Osteocyte (in vitro differentiated cells): ENCODE measurements around the gene ACKR2. TPM values are rescaled to one million over a fixed set of nuclear protein-coding genes. Genes with fewer than 3 reads are reported as not detected.

Experiments
- DNase-seq: peaks from one replicate; pipeline ENCODE4 v3.0.0; 2021; ENCODE audit warnings: mixed read lengths; ENCODE audit not compliant: unreplicated experiment; ENCODE audit errors: extremely low spot score
- H3K27ac Mint-ChIP-seq: one replicate; pipeline ENCODE4 v1.8.0; 2021; ENCODE audit warnings: mild to moderate bottlenecking, mixed read lengths; ENCODE audit not compliant: unreplicated experiment
- H3K27me3 Mint-ChIP-seq: one replicate; pipeline ENCODE4 v1.8.0; 2021; ENCODE audit warnings: mixed read lengths; ENCODE audit not compliant: unreplicated experiment
- H3K36me3 Mint-ChIP-seq: one replicate; pipeline ENCODE4 v1.8.0; 2021; ENCODE audit warnings: mixed read lengths; ENCODE audit not compliant: unreplicated experiment
- H3K4me1 Mint-ChIP-seq: one replicate; pipeline ENCODE4 v1.8.0; 2021; ENCODE audit warnings: mixed read lengths; ENCODE audit not compliant: unreplicated experiment
- H3K4me3 Mint-ChIP-seq: one replicate; pipeline ENCODE4 v1.8.0; 2021; ENCODE audit warnings: mild to moderate bottlenecking, moderate library complexity, mixed read lengths; ENCODE audit not compliant: unreplicated experiment
- H3K9me3 Mint-ChIP-seq: one replicate; pipeline ENCODE4 v1.8.0; 2021; ENCODE audit warnings: mixed read lengths; ENCODE audit not compliant: unreplicated experiment
- CTCF ChIP-seq: fragments of 200-600 bp; sonication (generic); IDR thresholded peaks from 2 replicates; pipeline ENCODE4 v1.5.0; 2021; ENCODE audit warnings: antibody characterized with exemption, mild to moderate bottlenecking, moderate library complexity
- total RNA-seq: library from RNA; stranded (reverse); gene quantifications from 2 replicates; pipeline ENCODE4 v1.2.1, GENCODE V29; 2021

Gene ACKR2
- total RNA-seq, 1 donor from 2014 or later: 0.19 TPM

GRCh38 chr3:42864321-42864950 is 55.2 kb downstream of the ACKR2 start:
- Mint-ChIP-seq H3K27ac (no peak overlapping the region), H3K27me3 (peaks cover 23% of the 10 kb centered on the region), H3K9me3 (no peaks in the 10 kb centered on the region), H3K4me3 (no peak overlapping the region), H3K4me1 (no peaks in the 10 kb centered on the region), H3K36me3 (no peaks in the 10 kb centered on the region)
- no peak for DNase-seq
- no peak for TF ChIP-seq CTCF

GRCh38 chr3:42865256-42865655 is 56.0 kb downstream of the ACKR2 start:
- Mint-ChIP-seq H3K4me3 (no peak overlapping the region), H3K9me3 (no peaks in the 10 kb centered on the region), H3K27me3 (peaks cover 22% of the 10 kb centered on the region), H3K36me3 (no peaks in the 10 kb centered on the region), H3K4me1 (no peaks in the 10 kb centered on the region), H3K27ac (no peak overlapping the region)
- no peak for DNase-seq
- TF ChIP-seq CTCF: no peak

- H3K27me3 Mint-ChIP-seq: peaks cover 7% of the 10 kb centered on the region
- DNase-seq: no peak
- no peaks in the 10 kb centered on the region for H3K4me1 Mint-ChIP-seq
- H3K4me3 Mint-ChIP-seq: no peak overlapping the region
- no peaks in the 10 kb centered on the region for H3K36me3 Mint-ChIP-seq
- no peak overlapping the region for H3K27ac Mint-ChIP-seq
- H3K9me3 Mint-ChIP-seq: no peaks in the 10 kb centered on the region
- TF ChIP-seq CTCF: no peak
Observed at GRCh38 chr3:42867138-42867537, 57.9 kb downstream of the ACKR2 start.

GRCh38 chr3:42868841-42869240 is 59.6 kb downstream of the ACKR2 start:
- DNase-seq: no peak
- H3K4me1 Mint-ChIP-seq: no peaks in the 10 kb centered on the region
- H3K36me3 Mint-ChIP-seq: no peaks in the 10 kb centered on the region
- peaks cover 15% of the 10 kb centered on the region for H3K27me3 Mint-ChIP-seq
- H3K4me3 Mint-ChIP-seq: no peak overlapping the region
- no peak overlapping the region for H3K27ac Mint-ChIP-seq
- TF ChIP-seq CTCF: no peak
- H3K9me3 Mint-ChIP-seq: no peaks in the 10 kb centered on the region

- H3K9me3 Mint-ChIP-seq: no peaks in the 10 kb centered on the region
- no peak overlapping the region for H3K27ac Mint-ChIP-seq
- no peaks in the 10 kb centered on the region for H3K36me3 Mint-ChIP-seq
- TF ChIP-seq CTCF: no peak
- H3K4me3 Mint-ChIP-seq: no peak overlapping the region
- no peaks in the 10 kb centered on the region for H3K4me1 Mint-ChIP-seq
- no peak for DNase-seq
- H3K27me3 Mint-ChIP-seq: peaks cover 23% of the 10 kb centered on the region
Observed at GRCh38 chr3:42871592-42872196, 62.4 kb downstream of the ACKR2 start.
